ENCODE results near the gene ZSWIM1.

DNA sequence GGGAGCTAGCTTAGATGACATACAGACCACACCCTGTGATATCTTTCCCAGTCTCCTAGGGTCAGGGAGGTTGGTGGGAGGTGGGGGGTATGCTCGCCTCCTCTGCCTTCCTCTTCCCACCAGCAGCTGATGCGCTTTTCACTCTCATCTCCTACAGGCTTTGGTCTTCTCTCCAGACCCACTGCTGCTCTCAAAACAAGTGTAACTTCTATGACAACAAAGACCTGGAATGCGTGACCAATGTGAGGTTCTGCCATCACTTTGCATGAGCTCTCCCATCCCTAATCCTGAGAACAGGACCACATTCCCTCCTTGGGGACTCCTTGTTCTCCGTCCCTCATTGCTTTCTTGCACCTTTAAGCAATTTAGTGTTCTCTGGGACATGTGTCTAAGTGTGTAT, 12.8 kb downstream of the ZSWIM1 start:
- no peak for TF ChIP-seq SP1 (IDR thresholded peaks at IDR 0.05)
- no peak for TF ChIP-seq SUZ12 (IDR thresholded peaks at IDR 0.05)
- TF ChIP-seq FOXM1 (IDR thresholded peaks at IDR 0.05; ENCODE audit: borderline replicate concordance) = no peak
- TF ChIP-seq ZNF384 (IDR thresholded peaks at IDR 0.05) = no peak
- TF ChIP-seq ARNT (IDR thresholded peaks at IDR 0.05) = no peak
- no peak for TF ChIP-seq FOXA1 (IDR thresholded peaks at IDR 0.05)
- no peak for TF ChIP-seq ELF4 (IDR thresholded peaks at IDR 0.05)
- no peak for TF ChIP-seq PKNOX1 (IDR thresholded peaks at IDR 0.05)
- TF ChIP-seq HDGF (IDR thresholded peaks at IDR 0.05; ENCODE audit: borderline replicate concordance) = no peak
- no peak for TF ChIP-seq TARDBP (IDR thresholded peaks at IDR 0.05)
- TF ChIP-seq BHLHE40 (IDR thresholded peaks at IDR 0.05; ENCODE audit: borderline replicate concordance) = no peak
- TF ChIP-seq FOXK2 (IDR thresholded peaks at IDR 0.05) = no peak
- no peak for TF ChIP-seq CTBP1 (IDR thresholded peaks at IDR 0.05; ENCODE audit: borderline replicate concordance)
- no peak for TF ChIP-seq LEF1 (IDR thresholded peaks at IDR 0.05; ENCODE audit: borderline replicate concordance)
